ENCODE measurements around the gene CORO2B.
"Not testable (repeated sequence)": the region's sequence is repeated elsewhere in the genome, so short reads cannot be mapped to it uniquely, and the experiment has no call there.

The CORO2B gene

GRCh38 chr15:68592054-68592453, 13.3 kb downstream of the CORO2B start:
- peak; percentile 36 for DNase-seq (ENCODE audit: low spot score)

GRCh38 chr15:68592544-68592943, 13.8 kb downstream of the CORO2B start:
- DNase-seq (ENCODE audit: low spot score), result no peak

GRCh38 chr15:68593341-68593740, 14.5 kb downstream of the CORO2B start:
- no peak for DNase-seq (ENCODE audit: low spot score)

GRCh38 chr15:68593828-68594532, 15.2 kb downstream of the CORO2B start:
- no peak for DNase-seq (ENCODE audit: low spot score)

GRCh38 chr15:68594533-68595259, 15.9 kb downstream of the CORO2B start:
- DNase-seq (ENCODE audit: low spot score), result no peak

- DNase-seq (ENCODE audit: low spot score), result no peak
Observed at GRCh38 chr15:68595260-68595564, 16.4 kb downstream of the CORO2B start.

GRCh38 chr15:68595761-68596160, 17.0 kb downstream of the CORO2B start:
- DNase-seq (ENCODE audit: low spot score), result no peak

- DNase-seq (ENCODE audit: low spot score), result no peak
Observed at GRCh38 chr15:68596691-68597090, 17.9 kb downstream of the CORO2B start.

- DNase-seq (ENCODE audit: low spot score), result no peak
Observed at GRCh38 chr15:68597581-68597980, 18.8 kb downstream of the CORO2B start.

GRCh38 chr15:68598171-68599152, 19.7 kb downstream of the CORO2B start:
- DNase-seq (ENCODE audit: low spot score), result no peak

- DNase-seq (ENCODE audit: low spot score), result no peak
Observed at GRCh38 chr15:68599153-68599545, 20.4 kb downstream of the CORO2B start.

- DNase-seq (ENCODE audit: low spot score), result peak; percentile 58
Observed at GRCh38 chr15:68599560-68600071, 20.8 kb downstream of the CORO2B start.

- no peak for DNase-seq (ENCODE audit: low spot score)
Observed at GRCh38 chr15:68601206-68602197, 22.7 kb downstream of the CORO2B start.

GRCh38 chr15:68602459-68603215, 23.8 kb downstream of the CORO2B start:
- DNase-seq (ENCODE audit: low spot score), result no peak

GRCh38 chr15:68603216-68603595, 24.4 kb downstream of the CORO2B start:
- no peak for DNase-seq (ENCODE audit: low spot score)

- DNase-seq (ENCODE audit: low spot score), result no peak
Observed at GRCh38 chr15:68603951-68604350, 25.2 kb downstream of the CORO2B start.

- DNase-seq (ENCODE audit: low spot score), result not testable (repeated sequence)
Observed at GRCh38 chr15:68604840-68605478, 26.2 kb downstream of the CORO2B start.

- no peak for DNase-seq (ENCODE audit: low spot score)
Observed at GRCh38 chr15:68606375-68606774, 27.6 kb downstream of the CORO2B start.

GRCh38 chr15:68608206-68608843, 29.5 kb downstream of the CORO2B start:
- peak; percentile 32 for DNase-seq (ENCODE audit: low spot score)

All from kidney tubule cell (primary cell).